Trophoblast cell (in vitro differentiated cells and primary cell): Measurements from ENCODE around the gene ABHD16A.
A peak's percentile ranks its signal among the peaks of the same experiment; 100 is the strongest.

Experiments
- DNase-seq, 2 donors: peaks; one replicate each; pipeline ENCODE4 v3.0.0-alpha.2; 2016
- H2AFZ ChIP-seq: 2 replicates; pipeline ENCODE4 v1.6.1; 2013; ENCODE audit warnings: low read length, moderate library complexity, mild to moderate bottlenecking; ENCODE audit not compliant: insufficient read depth, poor library complexity
- H2AK5ac ChIP-seq: 2 replicates; pipeline ENCODE4 v1.6.1; 2013; ENCODE audit warnings: mild to moderate bottlenecking, low read length
- H2BK120ac ChIP-seq: 2 replicates; pipeline ENCODE4 v1.6.1; 2013; ENCODE audit warnings: low read length, mild to moderate bottlenecking, moderate library complexity; ENCODE audit not compliant: insufficient read depth, poor library complexity
- H2BK12ac ChIP-seq: 2 replicates; pipeline ENCODE4 v1.6.1; 2013; ENCODE audit warnings: mild to moderate bottlenecking, low read length, moderate library complexity
- H2BK5ac ChIP-seq: 2 replicates; pipeline ENCODE4 v1.6.1; 2013; ENCODE audit warnings: low read length, low read depth, moderate library complexity, mild to moderate bottlenecking; ENCODE audit not compliant: poor library complexity
- H3K14ac ChIP-seq: 2 replicates; pipeline ENCODE4 v1.6.1; 2013; ENCODE audit warnings: mild to moderate bottlenecking, low read length
- H3K18ac ChIP-seq: 2 replicates; pipeline ENCODE4 v1.6.1; 2013; ENCODE audit warnings: mild to moderate bottlenecking, low read length
- H3K23ac ChIP-seq: 2 replicates; pipeline ENCODE4 v1.6.1; 2013; ENCODE audit warnings: low read length
- H3K27ac ChIP-seq: 2 replicates; pipeline ENCODE4 v1.5.1; 2013; ENCODE audit warnings: low read depth, mild to moderate bottlenecking, inconsistent platforms, low read length, moderate library complexity
- H3K27me3 ChIP-seq: 2 replicates; pipeline ENCODE4 v1.6.1; 2013; ENCODE audit warnings: inconsistent platforms, mild to moderate bottlenecking, low read length, moderate library complexity; ENCODE audit not compliant: insufficient read depth
- H3K36me3 ChIP-seq, 2 experiments: 1 replicate in 1 of 2; 2 replicates in 1 of 2; pipeline ENCODE4 v1.6.1; 2013; ENCODE audit warnings: low read length in 2 of 2, mild to moderate bottlenecking in 2 of 2, moderate library complexity in 1 of 2; ENCODE audit not compliant: insufficient read depth in 2 of 2, control insufficient read depth in 1 of 2
- H3K4ac ChIP-seq: 2 replicates; pipeline ENCODE4 v1.6.1; 2013; ENCODE audit warnings: low read depth, mild to moderate bottlenecking, low read length, moderate library complexity
- H3K4me1 ChIP-seq, 2 experiments: 1 replicate in 1 of 2; 2 replicates in 1 of 2; pipeline ENCODE4 v1.6.1; 2013; ENCODE audit warnings: low read length in 2 of 2, mild to moderate bottlenecking in 2 of 2, moderate library complexity in 1 of 2; ENCODE audit not compliant: insufficient read depth in 2 of 2, control insufficient read depth in 1 of 2
- H3K4me2 ChIP-seq: 2 replicates; pipeline ENCODE4 v1.6.1; 2013; ENCODE audit warnings: inconsistent platforms, mild to moderate bottlenecking, low read length, moderate library complexity
- H3K4me3 ChIP-seq: 2 replicates; pipeline ENCODE4 v1.5.1; 2013; ENCODE audit warnings: mild to moderate bottlenecking, low read depth, low read length, inconsistent platforms
- H3K79me1 ChIP-seq: one replicate; pipeline ENCODE4 v1.6.1; 2013; ENCODE audit warnings: low read length
- H3K79me2 ChIP-seq: 2 replicates; pipeline ENCODE4 v1.6.1; 2013; ENCODE audit warnings: low read length, mild to moderate bottlenecking; ENCODE audit not compliant: control insufficient read depth, insufficient read depth, poor library complexity
- H3K9ac ChIP-seq: 2 replicates; pipeline ENCODE4 v1.6.1; 2013; ENCODE audit warnings: mild to moderate bottlenecking, low read length
- H3K9me3 ChIP-seq: 2 replicates; pipeline ENCODE4 v1.6.1; 2013; ENCODE audit warnings: low read depth, mild to moderate bottlenecking, control low read depth, inconsistent platforms, low read length; ENCODE audit not compliant: insufficient read depth
- H4K12ac ChIP-seq: 2 replicates; pipeline ENCODE4 v1.6.1; 2013; ENCODE audit warnings: low read depth, mild to moderate bottlenecking, low read length, moderate library complexity
- H4K8ac ChIP-seq: 2 replicates; pipeline ENCODE4 v1.6.1; 2013; ENCODE audit warnings: low read depth, mild to moderate bottlenecking, low read length, moderate library complexity
- H4K91ac ChIP-seq: one replicate; pipeline ENCODE4 v1.6.1; 2013; ENCODE audit warnings: low read depth, mild to moderate bottlenecking, low read length, moderate library complexity
- WGBS: extraction: QIAGEN DNeasy Blood & Tissue Kit; methylation state at CpG from one replicate; pipeline ENCODE4 v1.1.7; 2013; ENCODE audit warnings: missing lambda C conversion rate; ENCODE audit not compliant: insufficient read length, insufficient coverage; ENCODE audit errors: extremely low coverage; 5-methylcytosine and 5-hydroxymethylcytosine counted together

Gene ABHD16A

DNA sequence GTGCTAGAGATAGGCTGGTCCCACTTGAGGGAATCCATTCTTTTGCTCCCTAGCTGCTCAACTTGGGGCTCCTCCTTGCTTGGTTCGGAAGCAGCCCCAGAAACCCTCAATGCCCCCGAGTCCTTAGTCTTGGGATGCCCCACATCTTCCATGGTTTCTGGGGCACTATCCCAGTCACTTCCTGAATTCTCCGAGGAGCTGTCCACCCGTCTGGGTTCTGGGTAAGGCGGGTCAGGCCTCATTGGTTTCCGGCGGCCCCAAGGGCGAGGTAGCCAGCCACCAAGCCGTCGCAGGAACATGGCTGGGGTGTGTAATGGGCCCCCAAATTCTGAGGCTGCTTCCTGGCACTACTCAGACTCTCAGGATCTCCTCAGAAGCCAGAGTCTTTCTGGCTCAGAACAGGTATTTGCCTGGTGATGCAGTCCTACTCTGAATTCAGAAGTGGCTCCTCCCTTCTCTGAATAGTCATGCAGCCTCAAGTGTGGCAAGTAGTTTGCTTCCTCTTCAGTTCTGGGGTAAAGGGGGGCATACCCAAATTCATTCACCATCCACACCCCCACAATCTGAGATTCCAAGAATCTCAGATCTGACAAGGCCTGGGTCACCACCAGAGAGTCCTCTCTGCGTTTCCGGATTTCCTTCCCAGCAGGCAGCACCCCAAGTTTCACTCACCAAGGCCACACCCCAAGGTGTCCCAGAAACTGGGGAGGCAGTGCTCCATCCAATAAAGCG, 43.3 kb downstream of the ABHD16A start:
- no CpG with 5 or more reads among the region's 13 CpGs for WGBS
- peak overlapping the region; percentile 71 for H3K4ac ChIP-seq
- no peaks in the 10 kb centered on the region for H3K9me3 ChIP-seq
- H4K8ac ChIP-seq, result peak overlapping the region; percentile 93
- no peak overlapping the region for H2AFZ ChIP-seq
- peak overlapping the region; percentile 93 for H4K12ac ChIP-seq
- peak overlapping the region; percentile 93 for H3K9ac ChIP-seq
- peak overlapping the region; percentile 74 for H4K91ac ChIP-seq
- peak overlapping the region; percentile 44 for H3K23ac ChIP-seq
- H3K27me3 ChIP-seq, result no peaks in the 10 kb centered on the region
- peaks cover 18 to 25% of the 10 kb centered on the region in 2 experiments for H3K36me3 ChIP-seq
- H2BK120ac ChIP-seq, result peak overlapping the region; percentile 75
- peak overlapping the region; percentile 88 for H3K4me3 ChIP-seq
- peak overlapping the region; percentile 85 for H3K27ac ChIP-seq
- H3K4me2 ChIP-seq, result peak overlapping the region; percentile 84
- DNase-seq, result peak in 1 of 2 donors; percentile 25
- H3K4me1 ChIP-seq, result peaks cover 18 to 26% of the 10 kb centered on the region in 2 experiments
- peaks cover 13% of the 10 kb centered on the region for H3K79me1 ChIP-seq
- peaks cover 20% of the 10 kb centered on the region for H3K79me2 ChIP-seq
- H2BK5ac ChIP-seq, result peak overlapping the region; percentile 55
- peak overlapping the region; percentile 97 for H2AK5ac ChIP-seq
- H3K14ac ChIP-seq, result peak overlapping the region; percentile 90
- H3K18ac ChIP-seq, result peak overlapping the region; percentile 79
- H2BK12ac ChIP-seq, result no peak overlapping the region

DNA sequence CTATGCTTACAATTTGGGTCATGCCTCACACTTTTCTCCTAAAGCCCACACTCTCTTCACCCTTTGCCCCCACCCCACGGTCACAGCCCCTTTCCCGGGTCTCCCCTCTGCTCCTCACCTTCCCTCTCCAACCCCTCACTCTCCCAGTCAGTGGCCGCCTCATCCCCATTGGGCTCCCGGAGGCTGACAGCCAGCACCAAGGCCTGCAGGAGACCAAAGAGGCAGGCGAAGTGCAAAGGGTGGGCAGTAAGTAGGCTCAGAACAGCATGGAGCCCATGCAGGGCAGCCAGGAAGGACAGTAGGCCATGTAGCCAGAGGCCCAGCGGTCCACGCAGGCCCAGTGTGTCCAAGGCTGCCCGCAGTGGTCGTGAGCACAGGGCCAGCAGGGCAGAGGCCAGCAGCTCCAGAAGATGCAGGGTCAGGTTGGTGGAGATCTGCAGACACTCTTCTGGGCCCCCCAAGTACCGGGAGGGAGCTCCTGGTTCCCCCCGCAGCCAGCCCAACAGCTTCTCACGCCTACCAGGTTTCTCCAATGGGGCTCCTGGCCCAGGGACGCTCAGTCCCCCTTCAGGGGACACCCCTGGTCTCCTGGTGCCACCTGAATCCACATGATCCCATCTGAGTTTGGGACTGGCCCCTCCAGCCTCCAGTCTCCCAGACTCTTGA, 44.0 kb downstream of the ABHD16A start:
- H2BK120ac ChIP-seq, result no peak overlapping the region
- peaks cover 15% of the 10 kb centered on the region for H3K79me2 ChIP-seq
- DNase-seq, result no peak
- H3K4me3 ChIP-seq, result no peak overlapping the region
- H3K23ac ChIP-seq, result no peak overlapping the region
- H2AFZ ChIP-seq, result no peak overlapping the region
- no peaks in the 10 kb centered on the region for H3K27me3 ChIP-seq
- peaks cover 9% of the 10 kb centered on the region for H3K79me1 ChIP-seq
- H3K4me1 ChIP-seq, result peaks cover 15 to 23% of the 10 kb centered on the region in 2 experiments
- no peaks in the 10 kb centered on the region for H3K9me3 ChIP-seq
- peak overlapping the region; percentile 54 for H3K4ac ChIP-seq
- H3K9ac ChIP-seq, result no peak overlapping the region
- no CpG with 5 or more reads among the region's 13 CpGs for WGBS
- no peak overlapping the region for H3K14ac ChIP-seq
- no peak overlapping the region for H2BK12ac ChIP-seq
- peak overlapping the region; percentile 84 for H3K4me2 ChIP-seq
- H3K27ac ChIP-seq, result no peak overlapping the region
- no peak overlapping the region for H4K8ac ChIP-seq
- H4K12ac ChIP-seq, result no peak overlapping the region
- H3K18ac ChIP-seq, result no peak overlapping the region
- H4K91ac ChIP-seq, result no peak overlapping the region
- H2BK5ac ChIP-seq, result no peak overlapping the region
- peaks cover 18 to 25% of the 10 kb centered on the region in 2 experiments for H3K36me3 ChIP-seq
- no peak overlapping the region for H2AK5ac ChIP-seq

DNA sequence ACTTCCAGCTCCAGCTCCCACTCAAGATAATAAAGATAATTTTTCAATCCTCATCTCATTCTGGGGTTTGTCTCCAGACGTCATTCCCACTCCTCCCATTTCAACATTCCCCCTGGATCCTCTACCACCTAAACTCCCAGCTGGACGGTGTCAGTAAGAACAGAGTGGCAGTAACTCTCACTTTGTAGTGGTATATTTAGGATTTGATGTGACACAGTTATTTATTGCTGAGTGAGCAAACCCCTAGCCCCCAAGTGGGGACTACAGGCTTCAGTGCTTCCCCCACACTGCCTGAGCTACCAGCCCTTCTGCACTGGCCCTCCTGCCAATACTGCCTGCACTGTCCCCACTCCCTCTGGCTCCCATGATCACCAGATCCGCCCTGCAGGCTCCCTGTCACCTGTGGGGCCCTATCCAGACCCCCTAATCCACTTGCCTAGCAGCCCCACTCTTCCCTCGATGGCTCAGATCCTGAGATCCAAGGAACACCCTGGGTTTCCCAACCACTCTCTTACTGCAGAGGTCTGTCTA, 44.9 kb downstream of the ABHD16A start:
- Histone ChIP-seq H3K4me1 (peaks cover 11 to 19% of the 10 kb centered on the region in 2 experiments), H2AK5ac (no peak overlapping the region), H3K23ac (no peak overlapping the region), H2BK5ac (no peak overlapping the region), H3K4me2 (no peak overlapping the region), H2BK120ac (no peak overlapping the region), H4K8ac (no peak overlapping the region), H4K12ac (no peak overlapping the region), H3K79me2 (peaks cover 14% of the 10 kb centered on the region), H3K14ac (no peak overlapping the region), H3K79me1 (peaks cover 9% of the 10 kb centered on the region), H2AFZ (no peak overlapping the region), H3K18ac (no peak overlapping the region), H3K9me3 (no peaks in the 10 kb centered on the region), H4K91ac (no peak overlapping the region), H3K27ac (no peak overlapping the region), H3K27me3 (no peaks in the 10 kb centered on the region), H2BK12ac (no peak overlapping the region), H3K4ac (no peak overlapping the region), H3K36me3 (peaks cover 15 to 21% of the 10 kb centered on the region in 2 experiments), H3K9ac (no peak overlapping the region), H3K4me3 (no peak overlapping the region)
- no CpG with 5 or more reads among the region's 4 CpGs for WGBS
- DNase-seq, result no peak

DNA sequence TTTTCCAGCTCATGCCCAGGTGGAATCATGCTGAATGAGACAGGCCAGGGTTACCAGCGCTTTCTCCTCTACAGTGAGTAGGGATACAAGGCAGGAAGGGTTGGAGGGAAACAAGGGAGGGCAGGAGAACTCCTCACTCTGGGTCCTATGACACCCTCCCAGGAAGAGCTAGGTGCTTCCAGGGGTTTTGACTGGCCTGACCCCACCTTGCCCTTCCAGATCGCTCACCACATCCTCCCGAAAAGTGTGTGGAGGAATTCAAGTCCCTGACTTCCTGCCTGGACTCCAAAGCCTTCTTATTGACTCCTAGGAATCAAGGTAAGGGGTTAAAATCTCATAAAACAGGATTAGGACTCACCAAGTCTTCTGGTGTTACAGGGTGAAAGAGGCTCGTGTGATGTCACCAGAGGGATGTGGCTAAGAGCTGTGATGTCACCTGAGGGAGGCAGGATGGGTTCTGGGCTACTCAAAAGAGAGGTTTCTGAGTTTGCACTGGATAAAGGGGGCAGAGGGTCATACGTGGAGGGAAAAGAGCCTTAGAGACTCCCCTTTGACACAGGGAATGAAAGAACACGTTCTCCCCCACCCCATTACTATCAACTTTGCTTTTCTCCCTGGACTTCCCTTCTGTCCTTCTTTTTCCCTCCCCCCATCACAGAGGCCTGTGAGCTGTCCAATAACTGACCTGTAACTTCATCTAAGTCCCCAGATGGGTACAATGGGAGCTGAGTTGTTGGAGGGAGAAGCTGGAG, 45.5 kb downstream of the ABHD16A start:
- no peak overlapping the region for H2BK5ac ChIP-seq
- no peaks in the 10 kb centered on the region for H3K9me3 ChIP-seq
- H3K4me3 ChIP-seq, result no peak overlapping the region
- peaks cover 14% of the 10 kb centered on the region for H3K79me2 ChIP-seq
- no peak overlapping the region for H2BK12ac ChIP-seq
- H3K14ac ChIP-seq, result no peak overlapping the region
- no peak overlapping the region for H3K27ac ChIP-seq
- no peaks in the 10 kb centered on the region for H3K27me3 ChIP-seq
- no peak overlapping the region for H4K91ac ChIP-seq
- no peak overlapping the region for H4K8ac ChIP-seq
- no peak overlapping the region for H3K18ac ChIP-seq
- H3K4me2 ChIP-seq, result no peak overlapping the region
- DNase-seq, result no peak
- no peak overlapping the region for H4K12ac ChIP-seq
- H3K23ac ChIP-seq, result no peak overlapping the region
- peaks cover 11 to 19% of the 10 kb centered on the region in 2 experiments for H3K4me1 ChIP-seq
- H2BK120ac ChIP-seq, result no peak overlapping the region
- H3K79me1 ChIP-seq, result peaks cover 14% of the 10 kb centered on the region
- H3K4ac ChIP-seq, result no peak overlapping the region
- no CpG with 5 or more reads among the region's 6 CpGs for WGBS
- H2AK5ac ChIP-seq, result no peak overlapping the region
- peaks cover 15 to 20% of the 10 kb centered on the region in 2 experiments for H3K36me3 ChIP-seq
- no peak overlapping the region for H2AFZ ChIP-seq
- no peak overlapping the region for H3K9ac ChIP-seq
